Bronchial epithelial cell (primary cell): Measurements from ENCODE around the gene DDAH1. TPM values are rescaled to one million over a fixed set of nuclear protein-coding genes. Genes with fewer than 3 reads are reported as not detected.
A peak's percentile ranks its signal among the peaks of the same experiment; 100 is the strongest.

ENCODE experiments used
- DNase-seq: peaks from one replicate; pipeline ENCODE4 v3.0.0-alpha.2; 2010; ENCODE audit warnings: low read depth
- FAIRE-seq: peaks from 2 replicates; lab custom pipeline; 2011; peaks lifted over from hg19 to GRCh38; lab: Jason Lieb, UNC
- H3K27me3 ChIP-seq: 2 replicates; pipeline ENCODE4 v1.5.1; 2011; ENCODE audit warnings: low read length; ENCODE audit not compliant: control insufficient read depth, insufficient read depth
- H3K36me3 ChIP-seq: 2 replicates; pipeline ENCODE4 v1.5.1; 2011; ENCODE audit warnings: low read length; ENCODE audit not compliant: control insufficient read depth, insufficient read depth
- H3K4me3 ChIP-seq: 2 replicates; pipeline ENCODE4 v1.5.1; 2011; ENCODE audit warnings: mild to moderate bottlenecking, low read depth, low read length, control low read depth
- CTCF ChIP-seq: IDR thresholded peaks from 2 replicates; pipeline ENCODE4 v1.5.1; 2011; ENCODE audit warnings: mild to moderate bottlenecking, moderate library complexity, low read length, control low read depth, inconsistent platforms; ENCODE audit not compliant: insufficient read depth, severe bottlenecking
- total RNA-seq: library from RNA; depleted of rRNA; stranded (reverse); fragments of >200 nt; gene quantifications from 2 replicates; pipeline ENCODE4 v1.2.1, GENCODE V29; 2014

DDAH1 gene
- total RNA-seq, 1 donor from 2014 or later: 1.6 TPM

DNA sequence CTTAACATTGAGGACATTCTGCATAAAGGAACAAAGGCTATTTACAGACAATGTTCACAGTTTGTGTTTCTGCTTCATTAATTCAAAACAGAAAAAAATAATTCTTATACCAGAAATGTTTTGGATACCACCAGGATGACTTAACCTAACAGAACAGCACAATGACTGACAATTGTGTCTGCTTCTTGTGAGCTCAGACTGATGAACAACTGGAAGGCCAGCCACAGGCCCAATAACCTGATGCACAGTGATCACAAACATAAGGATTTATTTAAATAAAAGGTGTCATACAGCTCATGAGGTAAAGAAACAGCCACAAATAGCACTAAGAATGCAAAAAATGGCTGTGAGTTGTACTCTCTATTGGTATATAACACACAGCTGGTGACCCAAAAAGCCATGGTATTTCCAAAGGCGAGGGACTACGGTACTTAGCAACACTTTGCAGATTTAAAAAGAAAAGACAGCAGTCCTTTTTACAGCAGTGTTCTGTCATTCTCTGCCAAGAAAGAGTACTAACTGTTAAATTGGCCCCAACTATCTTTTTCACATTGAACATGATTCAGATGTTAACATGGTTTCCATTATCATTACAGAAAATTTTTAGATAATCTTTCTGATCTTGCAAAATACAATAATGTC lies 32.1 kb upstream of the DDAH1 start:
- Histone ChIP-seq H3K4me3 (no peak overlapping the region), H3K27me3 (no peaks in the 10 kb centered on the region), H3K36me3 (no peaks in the 10 kb centered on the region)
- TF ChIP-seq CTCF: no peak
- FAIRE-seq: no peak
- DNase-seq: no peak

DNA sequence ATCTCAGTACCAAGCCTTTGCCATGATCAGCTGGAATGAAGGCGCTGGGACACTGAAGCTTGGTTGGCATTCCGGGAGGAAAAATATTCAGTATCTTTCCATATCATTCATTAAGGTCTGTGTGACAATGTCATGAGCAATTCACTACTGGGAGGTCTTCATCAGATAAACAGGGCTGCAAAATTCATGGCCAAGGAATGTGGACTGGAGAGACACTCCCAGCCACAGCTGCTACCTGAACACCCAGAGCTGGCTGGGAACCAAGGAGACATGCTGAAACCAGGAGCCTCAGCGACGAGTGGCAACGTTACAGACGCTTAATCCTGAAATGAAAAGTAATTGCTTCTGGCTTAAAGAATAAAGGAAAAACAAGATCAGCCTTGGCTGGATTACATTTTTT lies 30.6 kb upstream of the DDAH1 start:
- DNase-seq (peak; percentile 93), FAIRE-seq (no peak)
- H3K36me3 ChIP-seq: no peaks in the 10 kb centered on the region
- TF ChIP-seq CTCF: no peak
- H3K27me3 ChIP-seq: no peaks in the 10 kb centered on the region
- no peak overlapping the region for H3K4me3 ChIP-seq

DNA sequence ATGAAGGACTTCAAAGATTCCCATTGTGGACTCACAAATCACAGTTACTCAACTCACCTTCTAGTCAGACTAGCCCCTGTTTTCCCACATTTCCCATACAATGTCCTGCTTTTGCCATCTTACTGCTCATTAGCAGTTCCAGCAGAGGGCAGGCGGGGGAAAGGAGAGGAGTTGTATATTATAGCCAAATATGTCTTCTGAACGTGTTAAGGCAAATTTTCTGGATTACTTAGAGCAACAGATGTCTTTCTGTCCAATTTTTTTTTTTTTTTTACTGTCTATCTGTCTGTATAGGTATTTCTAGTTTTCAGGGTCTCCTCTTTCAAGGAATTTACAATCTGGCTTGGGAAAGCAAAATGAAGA lies 29.9 kb upstream of the DDAH1 start:
- no peak overlapping the region for H3K4me3 ChIP-seq
- H3K36me3 ChIP-seq: no peaks in the 10 kb centered on the region
- DNase-seq: peak; percentile 77
- TF ChIP-seq CTCF: peak; percentile 60
- H3K27me3 ChIP-seq: no peaks in the 10 kb centered on the region
- FAIRE-seq: no peak

- Histone ChIP-seq H3K27me3 (no peaks in the 10 kb centered on the region), H3K4me3 (no peak overlapping the region), H3K36me3 (no peaks in the 10 kb centered on the region)
- FAIRE-seq (peak; percentile 79), DNase-seq (no peak)
- TF ChIP-seq CTCF: no peak
These were observed 29.3 kb upstream of the DDAH1 start for GRCh38 chr1:85494074-85494903.

- Histone ChIP-seq H3K27me3 (no peaks in the 10 kb centered on the region), H3K36me3 (no peaks in the 10 kb centered on the region), H3K4me3 (no peak overlapping the region)
- TF ChIP-seq CTCF: no peak
- DNase-seq: no peak
- FAIRE-seq: no peak
These were observed 25.5 kb upstream of the DDAH1 start for GRCh38 chr1:85490270-85490985.
